Measurements from ENCODE around the gene FUT7. TPM values are rescaled to one million over a fixed set of nuclear protein-coding genes. Genes with fewer than 3 reads are reported as not detected.

The FUT7 gene
- total RNA-seq, 1 experiment from 2014 or later = not detected

DNA sequence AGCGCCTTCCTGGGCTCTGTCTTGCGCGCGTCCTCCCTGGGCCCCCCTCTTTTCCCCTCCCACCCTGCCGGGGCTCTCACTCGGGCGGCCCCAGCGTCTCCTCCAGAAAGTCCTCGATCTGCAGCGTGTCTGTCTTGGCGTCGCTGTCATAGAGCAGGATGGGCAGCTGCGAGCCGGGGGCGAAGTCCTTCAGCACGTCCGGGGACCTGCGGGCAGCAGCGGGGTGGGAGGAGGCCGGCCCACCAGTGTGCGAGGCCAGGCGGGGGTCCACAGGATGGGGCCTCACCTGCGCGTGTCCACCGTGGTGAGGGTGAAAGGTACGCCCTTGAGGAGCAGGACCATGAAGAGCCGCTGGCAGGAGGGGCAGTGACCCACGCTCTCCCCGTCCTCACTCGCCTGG is 36.5 kb downstream of the FUT7 start:
- H4K5ac ChIP-seq (ENCODE audit: insufficient read length, low read depth, low read length) = no peak overlapping the region
- no peak overlapping the region for H4K91ac ChIP-seq (ENCODE audit: insufficient read length, low read depth, low read length)
- H2BK15ac ChIP-seq (ENCODE audit: low read depth, low read length) = no peak overlapping the region
- no peak overlapping the region for H2AFZ ChIP-seq (ENCODE audit: low read length)
- H3K56ac ChIP-seq (ENCODE audit: insufficient read length, low read depth, low read length) = no peak overlapping the region
- no peaks in the 10 kb centered on the region for H3K27me3 ChIP-seq (ENCODE audit: insufficient read depth, low read length)
- Mint-ChIP-seq H3K4me1 (peaks cover 9 to 12% of the 10 kb centered on the region in 2 experiments), H3K36me3 (ENCODE audit: insufficient read depth in 1 of 3, low read depth in 3 of 3) (peaks cover 2 to 8% (median 2%) of the 10 kb centered on the region in 3 experiments; a peak in 5 of 7 replicates), H3K27ac (no peak overlapping the region), H3K27me3 (ENCODE audit: low read depth) (peaks cover 19% of the 10 kb centered on the region), H3K4me3 (no peak overlapping the region), H3K9me3 (peaks cover 9 to 10% of the 10 kb centered on the region in 2 experiments; a peak in 3 of 5 replicates)
- no peak overlapping the region for H3K4me2 ChIP-seq (ENCODE audit: insufficient read depth, insufficient read length, low read length)
- no peak overlapping the region for H3K23ac ChIP-seq (ENCODE audit: insufficient read length, low read depth, low read length)
- H3K79me1 ChIP-seq (ENCODE audit: insufficient read depth, low read depth, low read length, poor library complexity, severe bottlenecking) = no peaks in the 10 kb centered on the region
- H3K4ac ChIP-seq (ENCODE audit: low read depth, low read length) = no peak overlapping the region
- H2BK5ac ChIP-seq (ENCODE audit: insufficient read length, low read length) = no peak overlapping the region
- TF ChIP-seq, protein P1, sequence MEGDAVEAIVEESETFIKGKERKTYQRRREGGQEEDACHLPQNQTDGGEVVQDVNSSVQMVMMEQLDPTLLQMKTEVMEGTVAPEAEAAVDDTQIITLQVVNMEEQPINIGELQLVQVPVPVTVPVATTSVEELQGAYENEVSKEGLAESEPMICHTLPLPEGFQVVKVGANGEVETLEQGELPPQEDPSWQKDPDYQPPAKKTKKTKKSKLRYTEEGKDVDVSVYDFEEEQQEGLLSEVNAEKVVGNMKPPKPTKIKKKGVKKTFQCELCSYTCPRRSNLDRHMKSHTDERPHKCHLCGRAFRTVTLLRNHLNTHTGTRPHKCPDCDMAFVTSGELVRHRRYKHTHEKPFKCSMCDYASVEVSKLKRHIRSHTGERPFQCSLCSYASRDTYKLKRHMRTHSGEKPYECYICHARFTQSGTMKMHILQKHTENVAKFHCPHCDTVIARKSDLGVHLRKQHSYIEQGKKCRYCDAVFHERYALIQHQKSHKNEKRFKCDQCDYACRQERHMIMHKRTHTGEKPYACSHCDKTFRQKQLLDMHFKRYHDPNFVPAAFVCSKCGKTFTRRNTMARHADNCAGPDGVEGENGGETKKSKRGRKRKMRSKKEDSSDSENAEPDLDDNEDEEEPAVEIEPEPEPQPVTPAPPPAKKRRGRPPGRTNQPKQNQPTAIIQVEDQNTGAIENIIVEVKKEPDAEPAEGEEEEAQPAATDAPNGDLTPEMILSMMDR (conservative IDR thresholded peaks at IDR 0.05) = no peak
- no peak for DNase-seq
- H3T11ph ChIP-seq (ENCODE audit: low read length) = no peak overlapping the region
- no peaks in the 10 kb centered on the region for H3K79me2 ChIP-seq (ENCODE audit: insufficient read depth, low read length)
- H4K20me1 ChIP-seq (ENCODE audit: control insufficient read depth, insufficient read depth, insufficient read length) = no peaks in the 10 kb centered on the region
- H3K14ac ChIP-seq (ENCODE audit: insufficient read depth, low read length) = no peak overlapping the region
- no peaks in the 10 kb centered on the region for H3K4me1 ChIP-seq (ENCODE audit: insufficient read depth, low read length)
- no peak overlapping the region for H2BK20ac ChIP-seq (ENCODE audit: low read depth, low read length, poor library complexity, severe bottlenecking)
- no peak overlapping the region for H2BK12ac ChIP-seq (ENCODE audit: insufficient read length, low read depth, low read length)
- peaks cover 6% of the 10 kb centered on the region for H3K23me2 ChIP-seq (ENCODE audit: insufficient read length, low read depth, low read length, poor library complexity, severe bottlenecking)
- no peak overlapping the region for H2BK120ac ChIP-seq (ENCODE audit: low read depth, low read length, poor library complexity, severe bottlenecking)
- no peak overlapping the region for H3K9ac ChIP-seq (ENCODE audit: extremely low read depth, insufficient read length, low read length)
- no peak overlapping the region for H3K27ac ChIP-seq (ENCODE audit: insufficient read length, low read depth, low read length)
- no CpG with 5 or more reads among the region's 30 CpGs for WGBS (ENCODE audit: extremely low coverage, insufficient read length, low lambda C conversion rate)
- H3K9me3 ChIP-seq (ENCODE audit: control insufficient read depth, low read depth, low read length) = no peaks in the 10 kb centered on the region
- no peak overlapping the region for H2AK5ac ChIP-seq (ENCODE audit: insufficient read length, low read length)
- no peak overlapping the region for H3K18ac ChIP-seq (ENCODE audit: insufficient read length, low read depth, low read length)
- H4K8ac ChIP-seq (replicated peaks; ENCODE audit: insufficient read length, low read depth, low read length) = no peak overlapping the region

Measured in H9 (cell line).